Activated CD4-positive, alpha-beta T cell treated with anti-CD3 and anti-CD28 coated beads, Interleukin-2, Interleukin-4, amounts not matched to agents 100 ng/mL and 50 ng/mL, durations not matched to agents 16 hours and 8 hours (primary cell): Measurements from ENCODE around the gene FAM219A.
"Not testable (repeated sequence)": the region's sequence is repeated elsewhere in the genome, so short reads cannot be mapped to it uniquely, and the experiment has no call there.

Experiments
- DNase-seq: peaks from one replicate; pipeline ENCODE4 v3.0.0-alpha.2; 2020; ENCODE audit warnings: low spot score

The FAM219A gene

DNA sequence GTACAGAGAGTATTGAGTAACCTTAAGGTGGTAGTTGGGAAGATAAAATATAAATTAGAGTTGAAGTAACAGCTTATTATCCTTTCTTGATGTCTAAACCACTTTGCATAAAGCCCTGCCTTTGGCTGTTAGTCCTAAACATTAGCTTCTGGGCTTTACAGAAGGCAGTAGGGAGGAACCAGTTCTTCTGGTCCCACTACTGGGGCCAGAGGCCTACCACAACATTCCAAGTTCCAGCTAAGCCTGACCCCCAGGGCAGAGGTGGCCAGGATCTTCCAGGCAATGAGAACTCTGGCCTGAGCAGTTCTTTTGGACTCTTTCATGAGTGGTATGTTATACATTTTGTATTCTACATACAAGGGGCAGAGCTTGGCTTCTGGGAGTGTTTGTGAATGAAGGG, 26.3 kb upstream of the FAM219A start:
- DNase-seq, result no peak

DNA sequence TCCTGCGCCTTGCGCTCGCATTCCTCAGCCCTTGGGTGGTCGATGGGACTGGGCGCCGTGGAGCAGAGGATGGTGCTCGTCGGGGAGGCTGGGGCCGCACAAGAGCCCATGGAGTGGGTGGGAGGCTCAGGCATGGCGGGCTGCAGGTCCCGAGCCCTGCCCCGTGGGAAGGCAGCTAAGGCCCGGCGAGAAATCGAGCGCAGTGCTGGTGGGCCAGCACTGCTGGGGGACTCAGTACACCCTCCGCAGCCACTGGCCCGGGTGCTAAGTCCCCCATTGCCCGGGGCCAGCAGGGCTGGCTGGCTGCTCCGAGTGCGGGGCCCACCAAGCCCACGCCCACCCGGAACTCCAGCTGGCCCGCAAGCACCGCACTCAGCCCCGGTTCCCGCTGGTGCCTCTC, 24.4 kb upstream of the FAM219A start:
- DNase-seq, result not testable (repeated sequence)

DNA sequence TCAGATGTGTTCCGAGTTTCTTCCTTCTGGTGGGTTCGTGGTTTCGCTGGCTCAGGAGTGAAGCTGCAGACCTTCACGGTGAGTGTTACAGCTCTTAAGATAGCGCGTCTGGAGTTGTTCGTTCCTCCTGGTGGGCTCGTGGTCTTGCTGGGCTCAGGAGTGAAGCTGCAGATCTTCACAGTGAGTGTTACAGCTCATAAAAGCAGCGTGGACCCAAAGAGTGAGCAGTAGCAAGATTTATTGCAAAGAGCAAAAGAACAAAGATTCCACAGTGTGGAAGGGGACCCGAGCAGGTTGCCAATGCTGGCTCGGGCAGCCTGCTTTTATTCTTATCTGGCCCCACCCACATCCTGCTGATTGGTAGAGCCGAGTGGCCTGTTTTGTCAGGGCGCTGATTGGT, 23.2 kb upstream of the FAM219A start:
- DNase-seq, result not testable (repeated sequence)

DNA sequence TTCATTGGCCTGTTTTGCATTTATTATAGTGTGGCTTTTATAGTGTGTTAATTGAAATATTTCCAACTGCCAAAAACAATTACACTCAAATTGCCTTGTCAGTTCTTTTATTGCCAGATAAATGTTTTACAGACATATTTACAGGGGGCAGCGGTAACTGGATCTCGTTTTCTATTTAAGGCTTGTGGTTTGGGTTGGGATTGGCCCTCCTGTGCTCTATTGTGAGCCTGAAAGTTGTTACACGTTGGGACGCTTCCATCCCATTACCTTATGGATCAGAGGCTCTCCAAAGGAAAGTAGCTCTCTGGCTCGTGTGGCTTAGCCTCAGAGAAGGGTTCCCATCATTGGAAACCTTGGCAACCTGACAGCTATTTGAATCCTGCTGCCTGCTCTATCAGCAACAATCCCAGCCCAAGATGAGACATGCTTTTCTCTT, 21.1 kb upstream of the FAM219A start:
- DNase-seq, result no peak

DNA sequence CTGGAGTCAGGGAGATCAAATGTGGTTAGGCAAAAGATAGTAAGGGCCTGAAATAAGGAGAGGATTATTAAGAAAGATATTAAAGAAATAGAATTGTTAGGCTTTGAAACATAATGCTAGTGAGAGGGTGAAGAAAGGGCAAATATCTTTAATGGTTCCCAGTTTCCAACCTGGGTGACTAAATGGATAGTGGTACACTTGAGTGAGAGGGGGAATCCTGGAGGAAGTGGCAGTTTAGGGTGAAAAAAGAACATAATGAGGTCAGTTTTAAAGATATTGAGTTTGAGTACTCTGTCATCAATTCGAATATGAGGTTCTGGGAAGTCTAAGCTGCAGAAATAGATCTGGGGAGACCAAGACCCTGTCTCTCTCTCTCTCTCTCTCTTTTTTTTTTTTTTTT, 19.2 kb upstream of the FAM219A start:
- no peak for DNase-seq

DNA sequence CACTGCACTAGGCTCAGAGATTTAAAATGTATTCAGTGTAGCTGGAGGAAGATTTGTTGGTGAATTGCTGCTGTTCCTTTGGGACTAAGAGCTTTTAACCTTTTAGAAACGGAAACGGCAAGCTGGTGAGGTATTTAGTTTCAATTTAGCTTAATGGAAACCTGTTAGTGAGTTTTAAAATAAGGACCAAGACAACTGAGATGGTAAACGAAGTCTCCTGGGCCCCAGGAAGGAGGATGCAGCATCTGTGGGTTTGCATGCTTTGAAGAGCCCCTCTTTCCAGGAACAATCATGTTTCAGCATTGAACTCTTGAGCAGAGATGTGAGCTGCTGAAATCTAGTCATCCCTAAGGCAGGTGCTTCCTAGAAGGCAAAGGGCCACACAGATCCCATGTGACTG, 16.7 kb upstream of the FAM219A start:
- no peak for DNase-seq

DNA sequence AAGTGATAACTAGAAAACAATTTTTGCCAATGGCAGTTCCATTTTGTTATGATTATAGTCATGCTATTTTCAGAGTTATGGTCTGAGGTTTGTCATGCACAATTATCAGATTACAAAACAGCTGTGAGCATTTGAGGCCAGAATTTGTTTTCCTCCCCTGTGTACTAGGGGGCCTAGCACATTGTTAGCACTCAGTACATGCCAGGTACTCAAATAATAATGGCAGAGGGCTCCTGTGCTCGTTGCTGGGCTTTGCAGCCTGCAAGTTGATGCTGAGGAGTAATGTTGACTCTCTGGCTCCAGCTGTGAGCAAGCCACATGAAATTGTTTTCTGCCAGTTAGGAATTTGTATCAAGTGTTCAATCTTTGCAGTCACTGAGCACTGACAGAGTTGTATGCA, 7.1 kb upstream of the FAM219A start:
- no peak for DNase-seq

DNA sequence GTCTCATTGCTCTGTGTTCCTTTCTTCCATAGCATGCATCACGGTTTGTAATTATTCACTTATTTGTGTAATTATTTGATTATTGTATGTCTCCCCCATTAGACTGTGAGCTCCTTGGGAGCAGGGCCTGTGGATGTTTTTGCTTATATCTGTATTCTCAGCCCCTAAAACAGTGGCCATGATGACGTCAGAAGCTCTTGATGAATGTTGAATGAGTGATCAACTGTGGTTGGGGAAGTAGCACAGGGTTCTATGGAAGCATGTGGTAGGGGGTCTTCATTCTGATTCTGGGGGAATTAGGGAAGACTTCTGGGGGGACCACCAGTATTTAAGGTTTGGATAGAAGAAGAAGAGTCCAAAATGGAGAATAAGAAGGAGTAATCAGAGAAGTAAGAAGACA, 6.2 kb upstream of the FAM219A start:
- no peak for DNase-seq

DNA sequence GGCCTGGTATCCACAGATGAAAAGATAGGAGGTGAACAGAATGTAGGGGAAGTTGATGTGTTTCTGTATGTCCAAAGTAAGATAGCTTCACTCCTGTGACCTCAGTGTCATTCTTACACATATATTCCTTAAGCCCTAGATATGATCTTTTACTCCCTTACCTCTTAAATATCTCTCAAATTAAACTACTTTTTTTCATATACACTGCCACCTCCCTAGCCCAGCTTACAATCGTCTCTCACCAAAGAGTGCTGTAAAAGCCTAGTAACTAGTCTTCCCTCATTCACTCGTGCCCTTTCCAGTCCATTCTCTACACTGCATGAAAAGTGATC, 5.5 kb upstream of the FAM219A start:
- no peak for DNase-seq

DNA sequence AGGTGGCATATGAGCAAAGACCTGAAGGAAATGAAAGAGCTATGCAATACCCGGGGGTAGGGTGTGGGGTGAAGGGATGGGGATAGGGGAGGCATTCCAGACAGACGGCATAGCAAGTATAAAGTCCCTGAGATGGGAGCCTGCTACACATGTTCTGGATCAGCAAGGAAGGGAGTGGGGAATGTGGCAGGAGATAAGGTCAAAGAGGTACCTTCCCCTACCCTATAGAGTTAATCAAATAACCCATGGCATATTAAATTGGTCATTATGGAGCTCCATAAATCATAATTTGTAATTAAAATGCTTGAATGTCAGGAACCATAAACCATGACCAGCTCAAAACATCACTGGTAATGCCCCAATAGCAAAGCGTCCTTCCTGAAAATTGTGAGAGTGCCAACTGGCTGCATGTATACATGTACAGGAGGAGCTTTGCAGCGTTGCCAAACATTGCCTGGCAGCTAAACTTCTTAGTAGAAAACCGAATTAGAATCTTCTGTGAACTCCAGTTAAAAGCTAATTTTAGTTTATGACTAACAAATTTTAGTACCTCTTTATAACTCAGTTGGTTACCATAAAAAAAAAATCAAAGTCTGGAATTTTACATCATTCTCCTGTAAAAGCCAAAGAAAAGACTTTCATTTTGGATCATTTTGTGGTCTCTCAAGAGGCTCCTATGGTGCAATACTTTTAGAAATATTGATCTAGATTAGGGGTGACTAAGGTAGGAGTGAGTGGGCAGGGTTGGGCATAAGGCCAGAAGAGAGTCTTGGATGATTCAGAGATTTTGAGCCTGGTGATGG, 4.9 kb upstream of the FAM219A start:
- peak; percentile 53 for DNase-seq

DNA sequence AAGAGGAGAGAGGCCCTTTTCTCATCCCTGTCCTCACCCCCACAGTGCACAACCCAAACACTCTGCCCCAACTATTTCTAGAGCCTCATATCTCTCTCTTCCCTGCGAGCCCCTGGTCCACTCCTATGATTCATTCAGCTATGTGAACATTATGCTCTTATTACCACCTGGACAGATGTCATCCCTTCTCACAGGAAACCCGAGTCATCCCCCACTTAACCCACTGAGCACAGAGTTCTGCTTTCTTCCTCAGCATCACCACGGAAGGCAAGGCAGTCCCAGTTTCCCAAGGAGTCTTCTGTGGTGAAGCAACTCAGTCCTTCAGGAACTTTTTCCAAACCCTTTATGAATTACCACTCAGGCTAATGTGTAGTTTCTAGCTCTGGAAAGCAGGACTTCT, 1.6 kb upstream of the FAM219A start:
- no peak for DNase-seq

DNA sequence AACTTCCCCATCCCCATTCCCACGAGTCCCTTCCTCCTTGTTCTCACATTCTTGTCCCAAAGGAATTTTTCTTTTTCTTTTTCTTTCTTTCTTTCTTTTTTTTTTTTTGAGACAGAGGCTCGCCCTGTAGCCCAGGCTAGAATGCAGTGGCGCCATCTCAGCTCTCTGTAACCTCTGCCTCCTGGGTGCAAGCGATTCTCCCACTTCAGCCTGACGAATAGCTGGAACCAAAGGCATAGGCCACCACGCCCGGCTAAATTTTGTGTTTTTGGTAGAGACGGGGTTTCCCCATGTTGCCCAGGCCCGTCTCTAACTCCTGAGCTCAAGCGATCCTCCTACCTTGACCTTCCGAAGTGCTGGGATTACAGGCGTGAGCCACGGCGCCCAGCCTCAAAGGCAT, 986 bp upstream of the FAM219A start:
- DNase-seq, result no peak

DNA sequence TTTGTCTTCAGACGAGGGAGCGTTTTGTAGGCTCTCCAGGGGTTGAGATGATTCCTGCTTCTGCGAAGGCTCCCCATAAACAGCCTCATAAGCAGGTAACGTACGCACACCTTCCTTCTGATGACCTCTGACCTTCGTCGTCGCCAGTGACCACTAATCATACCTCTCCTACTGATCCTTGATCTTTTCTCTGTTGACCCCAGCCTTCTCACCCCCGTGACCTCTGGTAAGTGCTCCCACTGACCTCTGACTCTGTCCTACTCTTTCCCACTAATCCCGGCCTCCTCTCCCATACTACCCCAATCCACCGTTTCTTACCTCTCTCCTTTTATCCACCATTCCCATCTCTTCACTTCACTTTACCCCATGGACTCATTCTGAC, 580 bp upstream of the FAM219A start:
- DNase-seq, result no peak

DNA sequence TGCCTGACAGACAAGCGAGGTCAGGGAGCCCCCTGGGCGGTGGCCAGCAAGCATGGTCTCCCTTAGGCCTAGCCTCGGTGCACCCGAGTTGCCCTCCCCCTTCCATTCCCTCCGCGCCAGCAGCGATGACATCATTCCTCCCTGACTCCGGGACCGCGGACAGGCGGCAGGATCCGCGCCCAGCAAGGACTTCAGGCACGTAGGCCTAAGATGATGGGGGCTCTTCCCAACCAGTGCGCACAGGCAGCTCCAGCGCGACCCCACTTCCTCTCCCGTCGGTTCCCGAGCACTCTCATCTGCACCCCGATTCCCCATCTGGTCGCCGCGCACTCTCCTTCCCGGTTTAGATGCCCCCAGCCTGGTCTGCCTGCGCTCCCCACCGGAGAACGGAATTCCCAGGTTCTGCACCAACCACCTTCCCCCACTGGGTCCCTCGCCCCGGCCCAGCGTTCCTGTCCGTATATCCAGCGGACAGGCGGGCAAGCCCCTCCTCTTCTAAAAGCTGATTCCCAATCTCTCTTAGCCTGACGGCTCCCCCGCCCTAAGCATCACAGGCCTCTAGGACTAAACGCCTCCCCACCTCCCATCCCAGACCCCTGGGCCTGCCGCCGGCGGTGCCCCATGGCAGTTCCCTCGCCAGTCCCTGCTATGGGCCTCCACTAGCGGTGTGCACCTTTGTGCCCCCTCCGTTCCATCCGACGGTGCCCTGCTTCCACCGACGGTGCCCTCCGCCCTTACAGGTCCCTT, 931 bp downstream of the FAM219A start:
- no peak for DNase-seq

DNA sequence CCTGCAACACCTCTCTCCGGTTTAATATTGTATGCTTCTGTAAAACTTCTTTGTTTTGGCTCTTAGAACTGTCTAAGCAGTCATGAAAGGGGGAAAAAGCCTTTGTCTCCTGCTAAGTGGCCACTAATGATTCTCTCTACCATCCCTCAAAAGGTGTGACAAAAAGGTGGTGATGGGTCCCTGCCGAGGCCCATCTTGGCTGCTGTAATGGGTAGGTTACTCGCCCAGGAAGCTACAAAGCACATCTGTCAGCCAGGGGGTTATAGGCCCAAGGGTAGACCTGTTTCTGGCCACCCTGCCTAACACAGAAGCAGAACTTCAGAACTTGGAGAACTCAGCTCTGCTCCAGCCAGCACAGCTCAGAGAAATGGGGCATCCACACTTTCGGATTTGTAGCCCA, 1.6 kb downstream of the FAM219A start:
- DNase-seq, result no peak

DNA sequence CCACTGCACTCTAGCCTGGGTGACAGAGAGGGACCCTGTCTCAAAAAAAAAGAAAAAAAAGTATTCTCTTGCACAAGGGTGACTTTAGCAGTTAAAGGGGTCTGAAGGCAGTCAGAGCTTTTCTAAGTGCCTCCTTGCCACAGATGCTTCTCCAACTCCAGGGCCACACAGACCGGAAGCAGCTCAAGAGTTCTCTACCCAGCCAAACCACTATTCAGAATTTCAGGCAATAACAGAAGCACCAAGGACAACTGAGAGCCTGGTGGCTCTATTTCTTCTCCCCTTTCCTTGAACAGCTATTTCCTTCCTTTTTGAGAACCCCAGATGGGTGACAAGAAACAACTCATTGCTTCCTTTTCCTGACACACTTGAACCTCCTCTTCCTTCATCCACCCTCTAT, 2.2 kb downstream of the FAM219A start:
- DNase-seq, result no peak

DNA sequence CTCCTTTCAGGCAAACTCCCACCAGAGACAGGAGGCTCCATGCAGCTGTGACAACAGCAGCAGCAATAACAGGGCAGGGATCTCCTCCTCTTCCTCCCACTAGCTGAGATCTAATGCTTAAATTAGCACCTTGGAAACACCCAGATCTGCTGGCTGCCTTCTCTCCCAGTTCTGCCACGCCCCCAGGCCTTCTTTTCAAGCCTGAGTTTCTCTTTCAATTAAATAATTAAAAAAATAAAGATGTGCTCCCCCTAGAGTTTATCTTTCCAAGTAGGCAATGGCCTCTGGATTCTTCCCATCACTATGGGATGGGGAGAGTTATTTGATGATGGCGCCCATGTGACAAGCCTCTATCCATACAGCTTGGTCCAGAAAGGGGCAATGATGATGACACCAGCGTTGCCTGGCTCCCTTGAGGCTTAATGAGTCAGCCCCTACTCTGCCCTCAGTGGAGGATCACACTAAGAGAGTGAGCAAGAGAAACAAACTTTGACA, 3.8 kb downstream of the FAM219A start:
- DNase-seq, result no peak

DNA sequence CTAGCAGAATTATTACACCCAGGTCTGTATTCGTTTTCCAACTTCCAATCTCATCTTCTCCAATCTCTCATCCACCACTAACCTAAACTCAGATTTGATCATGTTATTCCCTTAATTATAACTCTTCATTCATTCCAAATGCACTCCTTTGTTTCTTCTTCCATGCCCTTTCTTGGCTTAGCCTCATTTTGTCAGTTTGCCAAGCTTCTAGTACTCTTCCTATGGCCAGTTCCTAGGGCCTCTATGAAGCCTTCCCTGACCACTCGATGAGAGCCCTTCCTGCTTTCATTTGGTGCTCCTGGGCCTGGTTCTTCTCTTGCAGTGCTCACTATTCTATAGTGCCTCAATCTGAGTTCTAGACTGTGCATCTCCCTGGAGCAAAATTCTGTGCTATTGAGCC, 5.8 kb downstream of the FAM219A start:
- no peak for DNase-seq

DNA sequence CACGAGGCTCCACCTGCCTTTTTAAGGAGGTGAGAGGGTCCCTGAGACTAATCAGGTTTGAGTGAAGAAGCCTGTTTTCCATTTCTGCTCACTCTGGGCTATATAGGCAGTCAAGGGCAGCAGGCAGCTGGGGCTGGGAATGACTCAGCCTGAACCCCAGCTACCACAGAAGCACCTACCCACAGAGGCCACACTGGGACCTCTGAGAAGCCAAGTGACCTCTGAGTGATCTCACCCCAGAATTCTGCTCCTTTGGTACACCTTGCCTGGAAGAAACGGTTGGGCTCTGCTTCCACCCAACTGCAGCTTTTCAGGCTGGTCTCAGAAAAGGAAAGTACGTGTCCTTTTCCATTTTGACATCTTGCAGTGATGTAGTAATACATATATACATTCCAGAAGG, 6.8 kb downstream of the FAM219A start:
- peak; percentile 41 for DNase-seq

DNA sequence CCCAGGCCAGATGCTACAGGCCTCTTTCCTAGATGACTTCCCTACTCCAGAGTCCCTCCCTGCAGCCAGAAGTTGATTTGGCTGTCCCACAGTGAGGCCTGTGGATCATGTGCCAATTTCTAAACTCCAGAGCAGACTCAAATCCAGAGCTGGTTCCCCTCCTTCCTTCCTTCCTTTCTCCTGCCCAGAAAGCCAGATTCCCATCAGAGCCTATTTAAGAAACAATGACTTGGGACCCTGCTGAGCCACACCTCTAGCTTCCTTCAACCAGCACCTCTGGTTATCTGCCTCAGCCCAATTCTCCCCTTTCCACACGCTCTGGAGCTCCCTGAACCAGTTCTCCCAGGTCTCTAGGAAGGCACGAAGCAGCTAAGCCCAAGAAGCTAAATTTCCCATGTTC, 7.2 kb downstream of the FAM219A start:
- no peak for DNase-seq

DNA sequence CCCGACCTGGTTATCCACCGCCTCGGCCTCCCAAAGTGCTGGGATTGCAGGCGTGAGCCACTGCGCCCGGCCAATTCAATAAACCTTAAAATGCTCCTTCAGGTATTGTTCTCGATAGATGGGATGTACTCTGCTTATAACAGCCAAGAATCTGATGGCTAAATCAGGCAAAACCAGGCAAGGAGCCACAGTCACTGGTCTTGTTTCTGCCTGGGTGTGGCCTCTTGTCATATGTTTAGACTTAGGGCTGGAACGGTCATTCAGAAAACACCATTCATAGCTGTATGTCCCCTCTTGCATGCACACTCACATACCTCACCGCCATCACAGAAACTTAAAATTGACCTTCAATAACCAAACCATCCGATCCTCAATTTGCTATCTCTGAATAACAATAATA, 7.7 kb downstream of the FAM219A start:
- DNase-seq, result no peak

DNA sequence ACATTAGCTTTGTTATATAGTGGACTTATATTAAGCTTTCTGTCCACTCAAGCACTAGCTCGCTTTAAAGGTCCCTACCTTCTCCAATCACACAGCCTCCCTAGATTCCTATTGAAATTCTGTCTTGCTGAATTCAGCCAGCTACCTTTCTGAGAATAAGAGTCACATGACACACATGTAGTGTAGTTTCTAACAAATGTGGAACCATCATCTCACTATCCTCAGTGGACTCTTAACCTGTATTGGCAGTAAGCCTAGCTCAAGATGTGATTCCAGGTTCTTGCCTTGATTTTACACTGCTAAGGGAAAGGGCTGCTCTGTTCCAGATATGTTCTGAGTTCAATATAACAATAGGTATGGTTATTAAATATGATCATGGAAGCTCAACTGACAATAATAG, 11.4 kb downstream of the FAM219A start:
- DNase-seq, result no peak

DNA sequence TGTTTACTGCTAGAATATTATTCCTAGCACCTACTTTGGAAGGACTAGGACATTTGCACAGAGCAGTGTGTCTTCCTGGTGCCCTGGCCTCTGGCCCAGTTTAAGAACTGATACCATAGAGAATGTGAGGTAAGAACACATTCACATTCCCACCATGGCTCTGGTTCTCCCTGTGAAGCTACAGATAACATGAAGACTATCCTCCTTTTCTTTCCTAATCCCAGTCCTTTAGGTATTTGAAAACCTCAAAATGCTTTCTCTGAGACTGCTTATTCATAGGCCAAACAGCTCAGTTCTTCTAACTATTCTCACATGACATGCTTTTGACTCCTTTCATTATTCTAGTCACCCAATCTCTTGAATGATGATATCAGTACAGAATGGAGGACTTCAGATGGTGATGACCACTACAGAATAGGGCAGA, 11.9 kb downstream of the FAM219A start:
- no peak for DNase-seq

DNA sequence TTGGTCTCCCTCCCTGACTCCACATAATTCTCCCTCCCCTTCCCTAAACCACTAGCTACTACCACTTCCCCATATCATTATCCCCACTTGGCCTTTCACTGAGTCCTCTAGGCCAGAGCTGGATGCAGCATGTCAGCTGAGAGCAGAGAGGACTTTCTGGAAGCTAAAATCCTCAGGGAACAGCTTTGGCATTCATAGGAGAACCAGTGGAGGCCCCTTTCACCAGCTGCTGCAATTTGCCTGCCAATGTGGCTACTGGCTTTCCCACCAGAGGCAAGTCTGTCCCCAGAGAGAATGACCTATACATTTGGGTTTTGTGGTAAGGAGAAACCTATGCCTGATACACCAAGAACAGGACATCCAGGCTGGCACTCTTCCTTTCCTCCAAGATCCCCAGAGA, 14.4 kb downstream of the FAM219A start:
- no peak for DNase-seq
